Karpas-422 (cell line): ENCODE data around the gene SKI. TPM values are rescaled to one million over a fixed set of nuclear protein-coding genes. Genes with fewer than 3 reads are reported as not detected.
"Not testable (repeated sequence)": the region's sequence is repeated elsewhere in the genome, so short reads cannot be mapped to it uniquely, and the experiment has no call there.

ENCODE experiments used
- DNase-seq: peaks from one replicate; pipeline ENCODE4 v3.0.0-alpha.2; 2015
- H2AFZ ChIP-seq: fragments of 200-600 bp; sonication (generic); 2 replicates; pipeline ENCODE4 v1.6.1; 2014; ENCODE audit warnings: antibody characterized with exemption, low read length, mixed read lengths
- H3K27ac ChIP-seq: fragments of 200-600 bp; sonication (generic); 2 replicates; pipeline ENCODE4 v1.5.1; 2014; ENCODE audit warnings: mild to moderate bottlenecking, low read length, moderate library complexity
- H3K27me3 ChIP-seq: fragments of 200-600 bp; sonication (generic); 2 replicates; pipeline ENCODE4 v1.6.1; 2014; ENCODE audit warnings: low read length, mixed read lengths
- H3K36me3 ChIP-seq: fragments of 200-600 bp; sonication (generic); 2 replicates; pipeline ENCODE4 v1.6.1; 2014; ENCODE audit warnings: low read length, mixed read lengths; ENCODE audit not compliant: insufficient read depth
- H3K4me1 ChIP-seq: fragments of 200-600 bp; sonication (generic); 2 replicates; pipeline ENCODE4 v1.6.1; 2014; ENCODE audit warnings: mild to moderate bottlenecking, low read length, mixed read lengths
- H3K4me2 ChIP-seq: fragments of 200-600 bp; sonication (generic); 2 replicates; pipeline ENCODE4 v1.6.1; 2014; ENCODE audit warnings: low read length, low read depth, mild to moderate bottlenecking; ENCODE audit not compliant: poor library complexity, severe bottlenecking
- H3K4me3 ChIP-seq: fragments of 200-600 bp; sonication (generic); 2 replicates; pipeline ENCODE4 v1.5.1; 2014; ENCODE audit warnings: mild to moderate bottlenecking, antibody characterized with exemption, low read length, mixed read lengths
- H3K79me2 ChIP-seq: fragments of 200-600 bp; sonication (generic); 2 replicates; pipeline ENCODE4 v1.6.1; 2014; ENCODE audit warnings: mild to moderate bottlenecking, low read length, mixed read lengths
- H3K9ac ChIP-seq: fragments of 200-600 bp; sonication (generic); 2 replicates; pipeline ENCODE4 v1.6.0; 2014; ENCODE audit warnings: low read length
- H3K9me2 ChIP-seq: fragments of 200-600 bp; sonication (generic), shearing (Covaris generic); replicated peaks from 2 replicates; pipeline ENCODE4 v1.6.0; 2014; ENCODE audit warnings: mild to moderate bottlenecking, low read length, moderate library complexity; ENCODE audit not compliant: insufficient read depth
- H3K9me3 ChIP-seq: fragments of 300-700, 200-600 bp; sonication (generic); 2 replicates; pipeline ENCODE4 v1.6.1; 2014; ENCODE audit warnings: low read length, mixed read lengths
- H4K20me1 ChIP-seq: fragments of 200-600 bp; sonication (generic); 2 replicates; pipeline ENCODE4 v1.6.1; 2014; ENCODE audit warnings: mild to moderate bottlenecking, antibody characterized with exemption, low read length, low read depth; ENCODE audit not compliant: insufficient read depth
- total RNA-seq: library from RNA; depleted of rRNA; stranded (reverse); fragments of >200 nt; shearing (Covaris generic); gene quantifications from 2 replicates; pipeline ENCODE4 v1.2.3, GENCODE V29; 2014; ENCODE audit warnings: low replicate concordance

Gene SKI
- total RNA-seq, 1 experiment from 2014 or later: 1.7 TPM

- not testable (repeated sequence) for H3K79me2 ChIP-seq, H3K9ac ChIP-seq, H3K4me3 ChIP-seq, H3K27me3 ChIP-seq, H4K20me1 ChIP-seq, H3K4me2 ChIP-seq, H3K27ac ChIP-seq, DNase-seq, H3K36me3 ChIP-seq, H3K9me2 ChIP-seq, H3K4me1 ChIP-seq, H3K9me3 ChIP-seq, H2AFZ ChIP-seq
Observed at GRCh38 chr1:2331580-2331979, 103.5 kb downstream of the SKI start.

GRCh38 chr1:2334366-2334765 lies 106.2 kb downstream of the SKI start:
- H3K4me3 ChIP-seq: no peak overlapping the region
- no peaks in the 10 kb centered on the region for H3K4me1 ChIP-seq
- no peaks in the 10 kb centered on the region for H3K9me3 ChIP-seq
- no peaks in the 10 kb centered on the region for H3K27me3 ChIP-seq
- no peak overlapping the region for H3K27ac ChIP-seq
- no peak for DNase-seq
- H2AFZ ChIP-seq: no peak overlapping the region
- H3K9me2 ChIP-seq: no peaks in the 10 kb centered on the region
- no peak overlapping the region for H3K9ac ChIP-seq
- no peaks in the 10 kb centered on the region for H4K20me1 ChIP-seq
- H3K36me3 ChIP-seq: no peaks in the 10 kb centered on the region
- no peaks in the 10 kb centered on the region for H3K79me2 ChIP-seq
- H3K4me2 ChIP-seq: no peak overlapping the region

- no peak for DNase-seq
- Histone ChIP-seq H3K79me2 (no peaks in the 10 kb centered on the region), H3K9ac (no peak overlapping the region), H4K20me1 (no peaks in the 10 kb centered on the region), H3K27me3 (no peaks in the 10 kb centered on the region), H3K9me2 (no peaks in the 10 kb centered on the region), H3K9me3 (no peaks in the 10 kb centered on the region), H2AFZ (no peak overlapping the region), H3K4me3 (no peak overlapping the region), H3K4me1 (no peaks in the 10 kb centered on the region), H3K27ac (no peak overlapping the region), H3K4me2 (no peak overlapping the region), H3K36me3 (no peaks in the 10 kb centered on the region)
Observed at GRCh38 chr1:2334883-2335534, 106.9 kb downstream of the SKI start.

GRCh38 chr1:2335721-2336455 lies 107.8 kb downstream of the SKI start:
- Histone ChIP-seq H3K4me1 (no peaks in the 10 kb centered on the region), H3K9me3 (no peaks in the 10 kb centered on the region), H3K9ac (no peak overlapping the region), H3K27ac (no peak overlapping the region), H3K9me2 (no peaks in the 10 kb centered on the region), H3K36me3 (no peaks in the 10 kb centered on the region), H3K79me2 (no peaks in the 10 kb centered on the region), H4K20me1 (no peaks in the 10 kb centered on the region), H2AFZ (no peak overlapping the region), H3K4me2 (no peak overlapping the region), H3K4me3 (no peak overlapping the region), H3K27me3 (no peaks in the 10 kb centered on the region)
- DNase-seq: no peak

- Histone ChIP-seq H4K20me1 (no peaks in the 10 kb centered on the region), H3K36me3 (no peaks in the 10 kb centered on the region), H2AFZ (no peak overlapping the region), H3K9me2 (no peaks in the 10 kb centered on the region), H3K9me3 (no peaks in the 10 kb centered on the region), H3K4me3 (no peak overlapping the region), H3K79me2 (no peaks in the 10 kb centered on the region), H3K27ac (no peak overlapping the region), H3K4me2 (no peak overlapping the region), H3K9ac (no peak overlapping the region), H3K4me1 (no peaks in the 10 kb centered on the region), H3K27me3 (no peaks in the 10 kb centered on the region)
- DNase-seq: no peak
Observed at GRCh38 chr1:2336499-2336898, 108.4 kb downstream of the SKI start.

- H3K4me1 ChIP-seq: no peaks in the 10 kb centered on the region
- H3K9me3 ChIP-seq: no peaks in the 10 kb centered on the region
- H3K36me3 ChIP-seq: no peaks in the 10 kb centered on the region
- H2AFZ ChIP-seq: no peak overlapping the region
- H3K4me3 ChIP-seq: no peak overlapping the region
- no peak overlapping the region for H3K9ac ChIP-seq
- no peaks in the 10 kb centered on the region for H3K9me2 ChIP-seq
- H3K4me2 ChIP-seq: no peak overlapping the region
- H4K20me1 ChIP-seq: no peaks in the 10 kb centered on the region
- DNase-seq: no peak
- H3K27me3 ChIP-seq: no peaks in the 10 kb centered on the region
- H3K27ac ChIP-seq: no peak overlapping the region
- H3K79me2 ChIP-seq: no peaks in the 10 kb centered on the region
Observed at GRCh38 chr1:2337081-2337480, 109.0 kb downstream of the SKI start.

GRCh38 chr1:2337501-2337900 lies 109.4 kb downstream of the SKI start:
- no peak for DNase-seq
- Histone ChIP-seq H3K36me3 (no peaks in the 10 kb centered on the region), H3K4me1 (no peaks in the 10 kb centered on the region), H3K9me2 (no peaks in the 10 kb centered on the region), H2AFZ (no peak overlapping the region), H4K20me1 (no peaks in the 10 kb centered on the region), H3K27ac (no peak overlapping the region), H3K9ac (no peak overlapping the region), H3K9me3 (no peaks in the 10 kb centered on the region), H3K27me3 (no peaks in the 10 kb centered on the region), H3K4me3 (no peak overlapping the region), H3K4me2 (no peak overlapping the region), H3K79me2 (no peaks in the 10 kb centered on the region)

- Histone ChIP-seq H3K27ac (no peak overlapping the region), H3K9me3 (no peaks in the 10 kb centered on the region), H3K4me1 (no peaks in the 10 kb centered on the region), H3K4me3 (no peak overlapping the region), H3K27me3 (no peaks in the 10 kb centered on the region), H3K4me2 (no peak overlapping the region), H4K20me1 (no peaks in the 10 kb centered on the region), H3K9me2 (no peaks in the 10 kb centered on the region), H3K36me3 (no peaks in the 10 kb centered on the region), H3K79me2 (no peaks in the 10 kb centered on the region), H3K9ac (no peak overlapping the region), H2AFZ (no peak overlapping the region)
- DNase-seq: no peak
Observed at GRCh38 chr1:2339206-2340085, 111.3 kb downstream of the SKI start.
